GM19468 (cell line): ENCODE results near the gene IGLON5.

Experiments
- ATAC-seq: cut with Tn5 transposase; IDR thresholded peaks from one replicate; pipeline ENCODE4 v1.9.1; 2021; ENCODE audit warnings: mild to moderate bottlenecking, moderate library complexity, moderate number of reproducible peaks; ENCODE audit not compliant: unreplicated experiment; ENCODE audit errors: extremely low read depth

IGLON5 gene

DNA sequence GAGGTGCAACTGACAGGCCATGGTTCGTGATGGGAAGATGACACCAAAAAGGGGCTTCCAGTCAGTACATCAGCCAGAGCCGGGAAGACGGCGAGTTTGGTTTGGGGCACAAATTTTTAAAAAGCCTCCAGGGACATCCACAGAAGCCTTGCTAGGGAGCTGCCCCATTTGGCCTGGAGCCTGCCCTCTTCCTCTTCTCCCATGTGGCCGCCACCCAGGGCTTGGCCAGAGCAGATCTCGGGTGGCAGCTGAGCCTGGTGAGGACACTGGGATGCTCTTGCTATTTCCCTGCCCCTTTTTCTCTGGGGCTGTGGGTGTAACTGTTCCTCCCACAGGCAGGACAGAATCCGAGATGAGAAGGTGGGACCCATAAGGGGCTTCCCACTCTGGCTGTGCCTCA lies 46.5 kb downstream of the IGLON5 start:
- ATAC-seq, result no peak

DNA sequence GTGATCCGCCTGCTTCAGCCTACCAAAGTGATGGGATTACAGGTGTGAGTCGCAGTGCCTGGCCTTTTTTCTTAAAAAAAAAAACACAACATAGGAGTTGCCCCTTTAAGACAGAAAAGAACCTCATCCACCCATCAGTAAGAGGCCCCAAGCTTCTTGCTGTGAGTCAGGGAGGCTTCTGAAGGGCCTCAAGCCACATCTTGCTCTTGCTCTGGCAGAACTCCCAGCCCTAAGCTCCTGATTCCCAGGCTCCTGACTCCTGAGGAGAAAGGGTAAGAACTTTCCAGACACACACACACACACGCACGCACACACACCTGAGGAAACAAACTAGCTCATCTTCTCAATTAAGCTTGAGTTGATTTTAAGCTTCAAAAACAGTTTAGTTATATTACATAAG lies 47.9 kb downstream of the IGLON5 start:
- ATAC-seq, result no peak

DNA sequence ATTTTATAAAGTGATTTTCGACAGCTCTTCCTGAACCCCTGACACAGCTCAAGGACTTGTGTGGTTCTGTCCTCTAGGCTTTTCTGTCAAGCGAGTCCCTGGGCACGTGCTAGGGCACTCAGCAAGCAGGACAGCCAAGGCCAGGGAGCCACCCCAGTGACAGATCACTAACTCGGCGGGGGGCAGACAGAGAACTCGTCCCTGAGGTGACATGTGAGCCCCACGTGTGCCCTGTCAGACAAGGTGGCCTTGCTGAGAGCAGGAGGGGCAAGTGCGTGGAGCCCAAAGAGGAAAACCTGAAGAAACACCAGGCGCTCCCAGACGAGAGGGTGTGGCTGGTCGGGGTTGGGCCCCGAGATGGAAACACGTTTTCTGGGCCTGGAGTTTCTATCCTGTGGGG lies 49.8 kb downstream of the IGLON5 start:
- no peak for ATAC-seq

DNA sequence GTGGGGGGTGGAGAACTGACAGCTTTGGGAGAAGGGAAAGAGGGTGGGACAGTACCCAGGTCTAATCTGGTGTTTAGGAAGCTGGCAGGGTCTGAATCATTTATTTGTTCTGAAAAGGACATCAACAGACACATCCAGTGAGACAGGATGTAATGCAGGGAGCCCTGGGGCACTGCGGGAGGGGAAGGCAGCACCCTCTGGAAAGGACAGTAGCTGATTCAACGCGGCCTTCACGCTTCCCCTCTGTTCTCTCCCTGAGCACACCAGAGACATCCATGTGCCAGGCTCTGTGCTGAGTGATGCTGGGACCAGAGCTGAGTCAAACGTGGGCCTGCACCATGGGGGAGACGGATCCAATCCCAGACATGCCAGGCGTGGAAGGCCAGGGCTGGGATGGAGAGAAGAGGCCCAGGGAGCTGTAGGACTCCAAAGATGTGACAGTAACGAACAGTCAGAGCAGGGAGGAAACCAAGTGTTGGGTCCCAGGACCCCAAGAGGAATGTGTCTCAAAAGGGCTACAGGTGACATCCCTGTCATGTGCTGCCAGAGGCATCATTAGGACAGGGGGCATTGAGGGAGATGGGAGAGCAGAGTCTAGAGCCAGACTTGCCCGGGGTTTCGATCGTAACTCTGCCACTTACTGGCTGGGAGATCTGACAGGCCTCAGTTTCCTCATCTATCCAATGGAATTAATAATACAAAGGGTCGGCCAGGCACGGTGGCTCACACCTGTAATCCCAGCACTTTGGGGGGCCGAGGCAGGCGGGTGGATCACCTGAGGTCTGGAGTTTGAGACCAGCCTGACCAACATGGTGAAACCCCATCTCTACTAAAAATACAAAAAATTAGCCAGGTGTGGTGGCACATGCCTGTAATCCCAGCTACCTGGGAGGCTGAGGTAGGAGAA lies 53.0 kb downstream of the IGLON5 start:
- no peak for ATAC-seq

DNA sequence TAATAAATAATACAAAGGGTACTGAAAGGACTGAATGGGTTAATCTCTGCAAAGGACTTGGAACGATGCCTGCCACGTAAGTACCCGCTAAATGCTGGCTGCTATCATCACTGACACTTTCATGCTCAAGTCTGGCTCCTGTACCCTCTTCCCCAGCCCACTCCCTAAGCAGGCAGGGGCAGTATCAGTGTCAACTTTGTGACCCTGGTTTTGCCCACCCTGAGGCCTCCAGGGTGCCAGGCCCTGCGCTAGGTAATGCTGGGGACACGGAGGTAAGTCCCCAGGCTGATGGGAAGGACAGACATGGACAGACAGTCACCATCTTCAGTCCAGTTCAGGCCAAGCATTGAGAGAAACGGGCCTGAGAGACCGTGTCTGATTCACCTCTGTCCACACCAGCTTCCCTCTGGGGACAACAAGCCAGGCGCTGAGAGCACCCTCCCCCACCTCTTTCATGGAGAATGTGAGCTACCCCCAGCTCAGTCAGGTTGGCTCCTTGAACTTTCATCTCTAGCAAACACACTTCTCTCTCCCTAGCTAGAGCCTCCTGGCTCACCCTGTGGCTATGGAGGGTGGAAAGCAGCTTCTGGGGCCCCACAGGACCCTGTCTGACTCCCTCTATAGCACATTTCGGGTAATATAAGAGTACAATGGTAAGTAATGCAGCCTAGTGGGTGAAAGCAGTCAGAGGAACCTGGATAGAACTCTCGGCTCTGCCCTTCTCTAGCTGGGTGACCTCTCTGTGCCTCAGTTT lies 53.9 kb downstream of the IGLON5 start:
- no peak for ATAC-seq

DNA sequence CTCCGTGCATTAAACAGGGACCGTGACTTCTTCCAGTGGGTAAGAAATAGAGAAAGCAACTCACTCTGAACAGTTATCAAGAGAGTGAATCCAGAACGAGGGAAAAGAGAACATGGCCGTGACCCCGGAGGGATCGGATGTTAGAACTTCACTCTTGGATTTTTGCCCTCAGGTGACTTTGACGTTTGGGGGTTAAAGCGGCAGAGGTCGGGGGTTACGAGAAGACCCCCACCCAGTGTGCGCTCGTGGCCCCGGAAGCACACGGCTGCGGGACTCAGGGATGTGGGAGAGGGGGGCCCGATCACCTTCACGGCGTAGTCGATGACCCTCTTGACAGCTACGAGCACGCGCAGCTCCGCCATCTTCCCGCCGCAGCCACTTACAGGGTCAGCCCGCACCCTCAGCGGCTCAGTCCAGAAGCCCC lies 54.5 kb downstream of the IGLON5 start, which contains the start of gene ETFB:
Gene ETFB (minus strand): TSS at position 424 of the 424 bp plus-strand sequence. CDS start 62 bp downstream, at position 362.
- ATAC-seq, result no peak

DNA sequence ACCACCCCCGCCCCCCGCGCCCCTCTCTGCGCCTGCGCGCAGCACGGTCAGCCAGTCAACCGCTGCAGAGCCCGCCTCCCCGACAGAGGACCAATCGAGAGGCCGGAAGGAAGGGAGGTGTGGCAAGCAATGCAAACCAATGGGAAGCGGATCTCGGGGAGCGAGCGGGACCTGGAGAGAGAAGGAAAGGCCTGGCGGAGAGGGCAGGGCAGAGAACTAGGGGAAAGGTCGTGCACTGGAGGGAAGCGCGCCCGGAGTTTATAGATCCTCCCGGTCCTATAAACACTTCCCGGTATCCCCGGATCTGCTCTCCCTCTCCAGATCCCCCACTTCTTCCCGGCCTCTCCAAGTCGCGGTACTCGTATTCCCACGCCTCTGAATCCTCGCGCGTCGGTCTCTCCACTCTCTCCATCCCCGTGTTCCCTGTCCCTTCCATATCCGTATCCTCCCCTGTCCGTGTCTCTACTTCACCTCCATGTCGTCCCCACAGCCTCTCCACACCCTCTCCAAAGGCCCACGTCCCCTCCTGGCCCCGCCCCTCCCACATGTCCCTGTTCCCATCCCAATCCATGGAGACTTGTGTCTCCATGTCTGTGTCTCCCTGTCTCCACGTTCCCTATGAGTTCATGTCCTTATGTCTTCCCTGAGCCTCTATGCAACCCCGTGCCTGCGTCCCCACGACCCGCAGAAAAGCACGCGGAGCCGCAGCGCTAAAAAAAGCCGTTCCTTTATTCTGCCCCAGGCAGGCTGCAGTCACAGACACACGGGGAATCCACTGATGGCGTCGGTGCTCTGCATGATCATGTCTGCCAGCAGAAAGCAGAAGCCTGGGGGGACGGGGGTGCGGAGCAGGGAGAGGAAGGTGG lies 55.2 kb downstream of the IGLON5 start:
- ATAC-seq, result no peak

DNA sequence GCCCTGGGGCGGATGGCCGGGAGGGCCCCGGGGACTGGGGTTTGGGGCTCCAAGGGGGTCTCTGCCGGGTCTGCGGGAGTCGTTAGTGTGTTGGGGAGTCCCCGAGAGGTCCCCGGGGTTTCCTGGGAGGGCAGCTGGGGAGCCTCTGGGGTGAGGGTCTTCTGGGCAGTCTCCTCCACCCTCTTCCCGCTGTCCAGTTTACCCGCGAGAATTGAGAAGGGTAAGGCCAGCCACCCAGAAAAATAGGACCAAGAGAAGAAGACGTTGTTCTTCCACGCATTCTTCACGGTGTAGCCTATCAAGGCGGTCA lies 55.8 kb downstream of the IGLON5 start:
- no peak for ATAC-seq

DNA sequence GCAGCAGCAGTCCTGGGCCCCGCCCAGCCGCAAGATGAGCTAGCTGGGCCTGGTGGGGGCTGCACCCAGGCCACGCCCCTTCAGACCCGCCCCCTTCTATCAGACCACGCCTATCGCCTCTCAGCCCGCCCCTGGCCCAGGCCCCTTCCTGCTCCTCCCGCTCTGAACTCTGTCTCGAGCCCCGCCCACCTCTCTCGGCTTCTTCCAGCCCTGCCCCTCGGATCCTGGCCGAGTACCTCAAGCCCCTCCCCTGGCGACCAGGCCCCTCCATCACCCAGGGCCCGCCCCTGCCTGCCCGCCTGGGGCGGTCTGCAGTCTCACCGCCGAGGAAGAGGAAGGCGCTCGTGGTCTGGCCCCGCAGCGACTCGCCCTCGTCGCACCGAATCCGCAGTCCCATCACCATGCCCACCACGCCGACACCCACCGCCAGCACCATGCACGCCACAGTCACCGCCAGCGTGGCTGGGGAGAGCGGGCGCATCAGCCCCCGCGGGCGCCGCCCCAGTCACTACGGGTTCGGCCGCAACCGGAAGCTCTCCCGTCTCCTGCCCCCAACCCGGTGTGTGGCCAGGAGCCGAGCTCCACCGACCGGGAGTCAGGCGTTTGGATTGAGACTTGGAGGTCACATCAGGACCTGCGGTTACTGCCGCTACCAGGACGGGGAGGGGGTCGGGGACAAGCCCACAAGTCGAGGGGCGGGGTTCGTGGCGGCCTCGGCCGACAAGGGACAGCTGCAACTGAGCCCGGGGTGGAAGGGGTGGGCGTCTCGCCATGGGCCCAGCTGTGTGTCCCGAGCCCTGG lies 56.3 kb downstream of the IGLON5 start:
- peak; percentile 51 for ATAC-seq

DNA sequence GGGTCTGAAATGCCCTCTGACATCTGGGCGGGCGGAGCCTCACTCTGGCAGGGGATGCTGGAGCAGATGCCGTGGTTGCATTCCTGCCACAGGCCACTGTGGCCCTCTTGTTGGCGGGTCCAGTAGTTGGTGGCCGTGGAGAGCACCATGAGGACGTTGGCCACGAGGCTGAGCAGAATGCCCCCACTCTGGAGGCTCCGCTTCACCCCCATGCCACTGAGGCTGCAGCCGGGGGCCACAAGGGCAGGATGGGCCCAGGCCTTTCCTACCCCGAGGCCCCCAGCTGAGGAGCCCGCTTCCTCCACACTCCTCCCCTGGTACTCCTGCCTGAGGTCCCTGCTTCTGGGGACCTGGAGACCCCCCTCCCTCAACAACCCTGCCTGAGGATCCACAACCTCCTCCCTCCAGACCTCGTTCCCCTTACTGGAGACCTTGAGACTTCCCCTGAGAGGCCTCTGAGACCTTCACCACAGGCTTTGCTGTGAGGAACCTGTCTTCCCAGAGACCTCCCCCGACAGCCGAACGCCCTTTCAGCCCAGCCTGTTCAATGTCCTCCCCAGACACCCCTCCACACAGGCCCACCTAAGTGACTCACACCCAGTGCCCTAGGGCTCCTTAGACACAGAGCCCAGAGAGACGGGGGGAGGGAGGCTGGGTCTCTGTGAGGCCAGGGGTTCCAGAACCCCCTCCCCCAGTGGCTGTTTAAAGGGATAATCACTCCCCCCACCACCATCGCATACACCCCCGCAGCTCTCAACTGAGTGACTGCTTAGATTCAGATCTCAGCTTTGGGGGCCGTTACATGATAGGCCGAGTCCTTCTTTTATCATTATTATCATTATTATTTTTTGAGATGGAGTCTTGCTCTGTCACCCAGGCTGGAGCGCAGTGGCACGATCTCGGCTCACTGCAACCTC lies 57.2 kb downstream of the IGLON5 start, which contains the start of gene CLDND2:
Gene CLDND2 (minus strand): TSS at position 638 of the 917 bp plus-strand sequence. CDS start 426 bp downstream, at position 212.
- no peak for ATAC-seq

DNA sequence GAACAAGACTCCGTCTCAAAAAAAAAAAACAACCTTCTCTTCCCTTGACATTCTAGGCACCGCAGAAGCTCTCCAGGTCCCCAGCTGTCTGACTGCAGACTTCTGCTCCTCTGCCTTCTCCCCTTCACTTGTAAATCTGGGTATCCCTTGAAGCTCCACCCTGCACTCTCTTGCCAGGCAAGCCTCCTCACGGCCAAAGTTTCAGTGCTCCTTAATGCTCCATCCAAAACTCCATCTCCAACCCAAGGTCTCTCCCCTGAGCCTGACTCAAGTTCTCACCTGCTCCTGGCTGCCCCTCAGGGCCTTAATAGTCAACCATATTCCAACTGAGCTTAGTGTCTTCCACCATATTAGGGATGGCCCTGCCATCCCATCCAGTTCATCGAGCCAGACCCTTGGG lies 58.8 kb downstream of the IGLON5 start:
- ATAC-seq, result no peak

DNA sequence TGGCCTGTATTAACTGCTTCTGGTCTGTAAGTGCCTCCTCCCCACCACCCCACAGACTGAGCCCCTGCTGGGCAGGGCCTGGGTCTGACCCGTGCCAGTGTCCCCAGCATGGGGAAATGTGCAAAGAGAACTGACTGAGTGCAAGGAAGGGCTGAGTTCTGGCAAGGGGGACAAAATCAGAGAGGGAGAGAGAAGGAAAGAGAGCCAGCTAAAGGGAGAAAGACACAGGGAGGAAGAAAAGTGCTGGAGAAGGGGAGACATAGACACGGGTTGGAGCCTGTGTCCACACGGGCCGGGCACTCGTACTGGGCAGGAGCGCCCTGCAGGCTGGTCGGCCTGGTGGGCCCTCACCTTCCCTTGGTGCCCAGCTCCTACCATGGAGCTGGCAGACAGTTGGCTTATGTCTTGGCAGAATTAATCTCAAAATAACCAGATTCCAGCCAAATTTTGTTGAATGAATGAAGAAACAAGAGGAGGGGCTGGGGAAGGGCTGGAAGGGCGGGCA lies 59.8 kb downstream of the IGLON5 start:
- no peak for ATAC-seq

DNA sequence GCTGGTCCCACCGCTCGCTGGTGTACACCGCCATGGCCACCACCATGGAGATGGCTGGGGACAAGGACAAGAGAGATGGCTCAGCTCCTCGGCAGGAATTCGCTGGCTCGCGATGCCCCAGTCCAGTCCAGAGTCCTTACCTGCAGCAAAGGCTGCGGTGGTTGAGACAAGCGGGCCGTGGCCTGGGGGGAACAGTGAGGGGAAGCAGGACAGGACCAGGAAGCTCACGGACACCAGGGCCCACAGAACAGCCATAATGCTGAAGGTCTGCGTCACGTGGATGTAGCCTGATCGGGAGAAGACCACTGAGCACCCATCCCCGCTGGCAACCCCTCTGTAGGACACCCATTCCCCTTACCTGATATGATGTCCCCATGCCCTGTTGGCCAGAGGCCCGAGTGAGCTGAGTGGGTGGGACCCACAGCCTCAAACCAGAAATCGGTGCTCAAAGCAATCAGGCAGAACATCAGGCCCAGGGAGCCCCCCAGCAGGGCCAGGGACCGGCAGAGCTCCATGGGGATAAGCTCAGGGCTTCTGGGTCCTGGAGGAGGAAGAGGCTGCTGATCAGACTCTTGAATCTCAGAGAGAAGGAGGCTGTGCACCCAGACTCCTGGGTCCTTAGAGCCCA lies 60.7 kb downstream of the IGLON5 start:
- ATAC-seq, result no peak

DNA sequence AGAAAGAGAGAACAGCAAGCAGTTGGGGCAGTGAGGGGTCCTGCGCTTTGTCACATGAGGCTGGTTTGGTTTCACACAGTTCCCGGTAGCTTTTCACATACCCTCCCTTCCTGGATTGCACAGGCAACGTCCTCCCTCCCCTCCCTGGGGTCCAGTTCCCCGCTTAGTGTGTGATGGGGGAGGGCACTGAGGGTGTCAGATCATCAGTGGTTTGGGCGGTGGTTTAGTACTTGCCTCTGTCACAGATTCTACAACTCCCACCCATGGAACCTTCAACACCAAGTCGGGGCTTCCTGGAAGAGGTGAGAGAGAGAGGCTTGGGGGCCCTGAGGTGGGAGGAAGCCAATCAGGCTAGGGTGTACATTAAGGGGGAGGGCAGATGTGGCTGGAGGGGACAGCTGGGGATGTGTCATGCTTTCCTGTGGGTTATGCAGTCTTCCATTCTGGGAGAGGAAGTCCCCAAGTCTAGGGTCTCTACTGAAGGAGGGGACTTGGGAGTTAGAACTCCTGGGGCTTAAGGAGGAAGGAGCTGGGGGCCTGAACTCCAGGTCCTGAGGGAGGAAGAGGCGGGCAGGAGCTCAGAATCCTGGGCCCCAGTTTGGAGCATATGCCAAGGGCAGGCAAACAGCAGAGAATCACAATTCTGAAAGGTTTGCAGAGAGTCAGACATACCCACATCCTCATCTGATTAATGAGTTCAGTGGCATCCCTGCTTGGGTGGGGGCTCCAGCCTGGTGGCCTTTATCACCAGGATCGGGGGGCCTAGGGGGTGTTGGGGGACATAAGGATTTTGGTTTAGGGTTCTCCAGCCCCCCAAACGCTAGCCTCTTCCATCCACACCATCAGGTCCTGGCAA lies 61.4 kb downstream of the IGLON5 start, which contains the start of gene NKG7:
Gene NKG7 (minus strand): TSS at position 6 of the 856 bp plus-strand sequence. CDS start 119 bp downstream, outside the sequence.
- no peak for ATAC-seq

DNA sequence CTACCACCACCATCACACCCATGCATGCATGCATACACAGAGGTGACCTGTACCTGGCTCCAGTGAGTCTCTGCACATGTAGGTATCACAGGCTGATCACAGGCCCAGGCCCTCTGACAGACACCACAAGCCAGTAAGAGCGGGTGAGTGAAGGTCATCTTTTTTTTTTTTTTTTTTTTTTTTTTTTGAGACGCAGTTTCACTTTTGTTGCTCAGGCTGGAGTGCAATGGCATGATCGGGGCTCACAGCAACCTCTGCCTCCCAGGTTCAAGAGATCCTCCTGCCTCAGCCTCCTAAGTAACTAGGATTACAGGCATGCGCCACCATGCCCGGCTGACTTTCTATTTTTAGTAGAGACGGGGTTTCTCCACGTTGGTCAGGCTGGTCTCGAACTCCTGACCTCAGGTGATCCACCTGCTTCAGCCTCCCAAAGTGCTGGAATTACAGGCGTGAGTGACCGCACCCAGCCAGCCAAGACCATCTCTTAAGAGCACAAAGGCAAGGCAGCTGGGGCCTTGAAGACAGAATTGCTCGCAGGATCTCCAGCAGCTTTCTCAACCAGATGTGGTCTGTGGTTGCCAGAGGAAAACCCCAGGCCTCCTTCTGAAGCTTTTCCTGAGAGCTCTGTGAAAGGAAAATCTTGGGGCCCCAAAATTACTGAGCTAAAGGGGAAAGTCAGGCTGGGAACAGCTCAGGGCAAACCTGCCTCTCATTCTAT lies 64.2 kb downstream of the IGLON5 start:
- no peak for ATAC-seq

DNA sequence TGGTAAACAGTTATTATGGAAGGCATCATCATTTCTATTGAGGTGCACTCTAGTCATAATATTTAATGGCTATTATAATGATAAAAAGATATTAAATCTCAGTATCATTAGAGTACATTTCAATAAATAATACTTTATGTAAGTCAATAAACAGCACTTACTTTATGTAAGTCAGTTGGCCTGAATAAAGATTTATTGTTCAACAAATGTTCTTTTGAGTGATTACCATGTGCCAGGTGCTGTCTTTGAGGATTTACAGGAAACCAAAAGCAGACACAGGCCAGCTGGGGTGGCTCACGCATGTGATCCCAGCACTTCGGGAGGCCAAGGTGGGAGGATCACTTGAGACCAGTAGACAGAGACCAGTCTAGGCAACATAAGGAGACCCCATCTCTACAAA lies 66.0 kb downstream of the IGLON5 start:
- no peak for ATAC-seq
